Stimulated activated CD8-positive, alpha-beta memory T cell treated with anti-CD3 and anti-CD28 coated beads, Interleukin-7, amount 100 ng/mL, for 24 hours (primary cell): ENCODE results near the gene CMSS1.

Experiments used
- DNase-seq: peaks from one replicate; pipeline ENCODE4 v3.0.0-alpha.2; 2020; ENCODE audit warnings: low read depth

Gene CMSS1

DNA sequence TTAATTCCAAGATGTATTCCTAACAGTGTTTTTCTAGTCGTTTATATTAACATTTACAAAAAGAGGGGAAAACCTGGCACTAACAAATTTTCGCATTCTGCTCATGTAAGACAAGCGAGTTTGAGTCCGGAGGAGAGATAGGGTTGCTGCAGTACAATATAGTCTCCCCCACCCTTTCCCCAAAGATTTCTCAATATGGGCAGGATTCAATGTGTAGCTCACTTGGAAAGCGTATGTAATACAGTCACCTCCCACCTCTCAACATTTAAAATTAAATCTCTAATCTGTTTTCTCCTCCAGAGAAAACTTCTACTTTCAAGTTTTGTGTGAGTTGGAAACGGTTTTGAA is 57.9 kb downstream of the CMSS1 start:
- DNase-seq = no peak

DNA sequence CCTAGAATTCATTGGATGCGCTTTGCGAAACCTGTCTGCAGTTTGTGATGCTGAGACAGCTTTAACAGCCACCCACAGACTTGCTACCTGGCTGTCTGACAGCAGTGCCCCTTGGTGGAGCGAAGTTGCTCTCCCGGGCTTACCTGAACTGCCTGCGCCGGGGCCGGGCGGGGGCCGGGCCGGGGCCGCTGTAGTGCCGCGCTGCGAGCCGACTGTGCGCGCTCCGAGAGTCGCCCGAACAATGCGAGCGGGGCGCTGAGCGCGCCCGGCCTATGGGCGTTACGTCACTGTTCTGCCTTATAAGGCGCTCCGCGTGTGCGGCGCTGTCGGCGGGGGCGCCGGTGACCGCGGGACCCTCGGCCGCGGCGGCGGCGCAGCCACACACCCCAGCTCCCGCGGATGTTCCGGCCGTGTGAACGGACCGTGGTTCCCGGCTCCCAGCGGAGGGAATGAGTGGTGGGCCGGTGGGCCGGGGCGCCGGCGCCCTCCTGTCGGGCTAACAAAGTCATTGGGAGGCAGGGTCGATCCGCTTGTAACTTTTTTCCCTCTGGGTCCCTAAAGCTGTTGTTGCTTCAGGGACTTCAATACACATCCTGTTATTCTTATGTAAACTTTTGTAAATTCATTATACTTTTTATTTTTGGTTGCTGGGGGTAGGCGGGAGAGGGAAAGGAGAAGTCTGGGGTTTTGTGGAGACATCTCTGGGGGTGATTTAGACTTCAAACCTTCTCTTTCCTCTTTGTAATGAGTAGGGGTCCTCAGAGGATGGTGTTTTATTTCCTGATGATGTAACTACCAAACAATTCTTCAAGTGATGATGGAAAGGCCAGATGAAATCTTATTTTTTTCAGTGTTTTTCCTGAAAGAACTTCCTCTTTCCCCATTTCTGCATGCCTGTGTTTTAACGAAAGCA is 58.5 kb downstream of the CMSS1 start:
- no peak for DNase-seq

DNA sequence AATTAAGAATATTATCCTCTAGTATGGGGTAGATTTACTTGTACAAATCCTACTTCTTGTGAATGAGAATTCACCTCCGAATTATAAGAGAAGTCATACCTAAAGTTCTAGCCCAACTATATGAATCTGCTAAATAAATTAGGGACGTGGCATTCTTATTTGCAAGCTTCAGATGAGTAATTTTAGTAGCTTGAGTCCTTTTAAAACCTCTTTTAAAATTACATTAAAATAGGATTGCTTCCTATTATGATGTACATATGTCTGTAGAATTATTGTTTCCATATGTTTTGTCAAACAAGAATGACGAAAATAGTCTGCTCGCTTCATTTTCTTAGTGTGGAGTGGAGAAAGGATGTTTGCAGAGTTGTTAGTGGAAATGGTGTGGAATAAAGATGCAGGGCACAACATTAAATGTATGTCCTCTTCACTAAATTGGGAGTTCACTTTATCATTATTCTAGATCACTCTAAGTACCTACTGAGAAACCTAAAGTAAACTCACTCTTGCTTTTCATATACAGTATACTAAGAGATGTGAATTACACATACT is 59.4 kb downstream of the CMSS1 start:
- DNase-seq = no peak

DNA sequence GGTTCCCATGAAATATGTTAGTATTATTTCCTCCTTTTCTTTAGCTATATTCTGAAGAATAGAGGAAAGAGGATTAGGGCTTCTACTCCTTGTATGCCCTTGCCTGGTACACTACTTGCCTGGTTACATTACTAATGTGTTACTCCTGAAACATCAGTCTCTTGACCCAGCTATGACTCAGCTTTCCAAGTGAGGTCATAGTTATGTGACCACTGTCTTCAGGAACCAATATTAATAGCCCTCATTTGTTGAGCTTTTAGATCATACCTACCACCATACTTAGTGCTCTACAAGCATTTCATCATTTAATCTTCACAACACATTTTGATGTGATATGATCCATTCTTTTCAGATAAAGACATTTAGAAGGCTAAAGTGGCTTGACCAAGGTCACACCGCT is 60.3 kb downstream of the CMSS1 start:
- no peak for DNase-seq

DNA sequence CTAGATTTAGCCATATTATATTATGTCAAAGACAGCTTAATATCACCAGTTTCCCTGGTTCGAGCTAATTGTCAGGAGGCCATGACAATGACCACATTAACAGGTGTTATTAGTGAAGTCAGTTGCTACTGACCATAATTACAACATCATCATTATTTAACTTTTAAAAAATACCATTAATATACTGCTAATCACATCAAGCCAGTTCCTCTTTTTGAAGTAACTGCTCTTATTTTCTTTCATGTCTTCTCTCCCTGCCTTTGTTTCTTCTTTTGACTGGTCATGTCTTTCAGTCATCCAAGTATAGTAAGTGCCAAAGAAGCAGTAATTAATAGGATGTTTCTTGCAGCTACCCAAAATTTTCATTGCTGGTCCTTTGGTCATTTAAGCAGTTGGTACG is 61.6 kb downstream of the CMSS1 start:
- no peak for DNase-seq

DNA sequence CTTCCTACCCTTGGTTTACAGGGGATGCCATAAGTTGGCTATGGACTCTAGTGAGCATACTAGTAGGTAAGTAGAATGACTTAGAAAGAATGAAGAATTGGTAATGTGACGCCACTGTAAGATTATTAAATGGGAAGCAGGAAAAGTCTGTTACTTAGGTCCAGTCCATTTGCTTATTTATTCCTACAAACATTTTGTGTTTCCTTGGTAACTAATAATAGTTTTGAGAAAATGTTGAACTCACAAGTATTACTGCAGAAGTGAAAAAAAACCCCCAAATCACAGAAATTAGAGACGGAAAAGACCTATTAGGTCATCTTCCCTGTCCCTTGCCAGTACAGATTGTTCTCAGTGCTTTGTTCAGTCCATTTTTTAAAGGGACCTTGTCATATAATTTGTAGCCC is 63.5 kb downstream of the CMSS1 start:
- no peak for DNase-seq

DNA sequence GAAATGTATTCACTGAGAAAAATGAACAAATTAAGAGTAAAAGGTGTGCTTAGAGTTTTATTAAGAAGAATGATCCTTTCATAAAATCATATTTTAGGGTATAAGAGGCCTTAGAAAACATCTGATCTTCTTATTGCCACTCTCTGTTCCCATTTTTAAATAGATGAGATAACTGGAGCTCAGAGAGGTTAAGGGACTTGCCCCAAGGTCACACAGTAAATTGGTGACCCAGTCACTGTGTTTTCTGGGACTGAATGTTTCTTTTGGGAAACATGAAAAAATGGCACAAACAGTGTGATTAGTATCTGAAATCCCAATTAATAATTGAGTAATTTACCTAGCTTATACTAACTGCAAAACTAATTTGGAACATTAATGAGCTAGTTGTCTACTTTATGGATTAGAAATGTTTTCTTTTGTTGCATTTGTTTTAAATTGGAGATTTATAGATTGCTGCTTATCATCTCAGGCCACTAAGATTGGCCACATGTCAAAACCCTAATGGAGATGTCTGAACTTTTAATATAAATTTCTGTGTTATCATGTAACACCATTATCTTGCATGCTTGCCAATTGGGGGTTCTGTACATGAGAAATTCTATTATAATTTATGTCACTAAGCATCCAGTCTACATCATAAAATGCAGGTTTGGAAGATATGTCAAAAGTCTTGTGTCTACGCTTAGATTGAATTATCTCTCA is 64.9 kb downstream of the CMSS1 start:
- no peak for DNase-seq

DNA sequence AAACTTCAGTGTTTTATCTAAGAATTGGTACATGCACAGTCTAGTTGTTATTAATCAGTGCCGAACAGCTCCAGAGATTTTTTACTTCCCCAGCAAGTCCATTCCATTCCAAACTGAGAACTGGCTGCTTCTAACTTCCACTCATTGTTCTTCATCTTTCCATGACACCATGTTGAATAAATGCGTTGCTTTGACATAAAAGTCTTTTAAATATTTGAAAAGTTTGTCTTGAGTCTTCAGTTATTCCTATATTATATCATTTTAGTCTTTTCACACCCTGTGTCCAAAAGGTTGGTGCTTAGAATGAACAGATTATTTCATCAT is 65.4 kb downstream of the CMSS1 start:
- no peak for DNase-seq

DNA sequence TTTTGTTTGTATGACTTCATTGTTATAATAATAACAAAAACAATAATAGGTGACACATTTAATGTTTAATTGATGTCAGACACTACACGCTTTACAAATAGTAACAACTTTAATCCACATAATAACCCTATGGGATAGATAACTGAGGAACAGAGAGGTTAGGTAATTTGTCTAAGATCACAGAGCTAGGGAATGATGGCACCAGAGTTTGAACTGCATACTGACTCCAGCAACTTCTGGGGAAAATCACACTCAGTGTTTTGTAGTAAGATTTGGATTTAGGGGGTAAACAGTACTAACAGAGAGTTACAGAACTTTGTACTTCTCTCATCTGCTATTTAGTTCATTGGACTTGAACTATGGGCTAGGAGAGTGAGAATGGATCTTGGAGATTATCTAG is 66.0 kb downstream of the CMSS1 start:
- DNase-seq = no peak

DNA sequence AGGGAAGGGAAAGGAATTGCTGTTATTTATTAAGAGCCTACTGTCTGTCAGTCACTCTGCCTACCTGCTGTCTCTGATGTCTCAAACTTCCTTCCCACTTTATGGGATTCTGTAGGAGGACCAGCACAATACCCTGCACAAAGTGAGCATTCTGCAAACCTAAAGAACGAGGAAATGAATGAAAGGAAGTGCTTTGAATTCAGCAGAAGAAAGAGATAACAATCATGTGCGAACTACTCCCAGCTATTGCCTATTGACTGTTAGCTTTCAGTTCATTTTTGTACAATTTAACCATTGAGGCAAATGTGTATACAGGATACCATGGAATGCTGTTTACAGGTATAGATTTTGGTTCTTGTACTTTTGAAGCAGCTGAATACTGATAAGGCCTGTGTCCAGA is 66.8 kb downstream of the CMSS1 start:
- no peak for DNase-seq

DNA sequence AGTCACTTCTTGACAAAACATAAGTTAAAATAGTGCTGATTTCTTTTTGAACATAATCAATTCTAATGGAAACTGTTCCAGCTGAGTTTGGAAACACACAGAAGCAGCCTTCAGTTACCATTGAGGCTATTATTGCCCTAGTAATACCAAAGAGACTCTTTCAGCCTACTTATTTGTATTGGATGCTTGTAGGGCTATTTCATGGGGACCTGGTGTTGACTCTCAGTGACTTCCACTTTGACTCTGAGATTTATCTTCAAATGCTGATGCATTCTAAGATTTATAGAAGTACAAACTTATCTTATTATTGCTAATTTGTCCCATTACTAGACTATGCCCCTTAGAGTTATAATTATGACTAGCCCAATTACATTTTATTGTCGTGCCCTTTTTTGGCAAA is 67.4 kb downstream of the CMSS1 start:
- DNase-seq = no peak

DNA sequence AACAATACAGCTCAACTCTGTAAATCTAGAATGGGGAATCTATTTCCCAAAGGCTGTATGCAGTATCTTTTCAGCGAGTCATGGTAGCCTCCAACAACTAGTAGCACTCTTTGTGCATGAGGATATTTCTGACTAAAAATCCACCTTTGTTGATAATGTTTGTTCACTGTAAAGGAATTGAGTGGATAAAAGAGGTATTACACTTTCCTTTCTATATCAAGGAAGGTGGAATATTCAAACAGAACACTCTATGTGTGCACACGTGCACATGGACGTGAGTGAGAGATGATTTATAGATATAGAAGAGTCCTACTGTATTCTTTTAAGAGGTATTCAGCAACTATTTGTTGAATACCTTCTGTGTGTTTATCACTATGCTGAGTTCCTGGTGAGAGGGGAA is 68.2 kb downstream of the CMSS1 start:
- no peak for DNase-seq

DNA sequence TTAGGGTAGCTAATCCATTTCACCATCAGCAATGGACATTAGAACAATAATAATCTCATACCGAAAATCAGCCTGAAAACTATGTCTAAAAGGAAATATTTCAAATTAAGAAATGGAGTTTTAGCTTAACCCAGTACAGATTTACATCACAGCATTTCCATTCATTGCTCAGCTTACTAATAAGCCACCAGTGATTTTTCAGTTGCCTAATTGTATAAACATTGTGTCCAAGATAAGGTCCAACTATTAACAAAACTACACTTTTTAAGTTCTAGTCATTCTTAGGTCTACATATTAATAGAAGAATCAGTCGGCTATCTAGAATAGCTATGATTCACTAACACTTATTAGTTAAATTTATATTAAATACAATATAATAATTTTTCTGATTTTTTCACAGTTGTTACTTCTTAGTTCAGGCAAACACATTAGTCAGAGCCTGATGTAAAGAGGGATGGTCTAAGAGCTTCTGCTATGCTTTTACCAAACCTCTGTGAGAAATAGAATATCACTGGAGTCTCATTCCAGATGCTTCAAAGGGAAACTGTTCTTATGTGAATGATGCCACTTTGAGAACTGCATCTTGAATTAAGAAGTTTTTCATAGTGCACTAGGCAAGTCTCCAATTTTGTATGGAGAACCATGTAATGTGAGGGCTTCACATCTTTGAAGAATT is 74.1 kb downstream of the CMSS1 start:
- DNase-seq = no peak

DNA sequence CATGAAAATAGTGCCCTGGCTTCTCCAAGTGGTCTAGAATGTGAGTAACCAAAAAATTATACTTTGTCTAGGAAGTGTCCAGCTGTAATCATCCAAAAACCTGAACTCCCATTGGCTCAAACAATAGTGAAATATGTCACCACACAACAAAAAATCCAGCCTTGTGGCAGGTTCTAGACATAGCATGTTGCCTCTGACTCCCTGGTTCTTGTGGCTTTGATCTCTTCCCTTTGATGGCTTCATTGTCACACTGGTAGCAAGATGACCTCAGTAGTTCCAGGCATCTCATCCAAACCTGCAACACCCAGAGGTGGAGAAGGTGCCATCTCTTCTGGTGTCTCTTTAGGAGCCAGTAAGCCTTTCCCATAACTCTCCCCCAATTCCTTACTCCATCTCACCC is 74.7 kb downstream of the CMSS1 start:
- DNase-seq = no peak

DNA sequence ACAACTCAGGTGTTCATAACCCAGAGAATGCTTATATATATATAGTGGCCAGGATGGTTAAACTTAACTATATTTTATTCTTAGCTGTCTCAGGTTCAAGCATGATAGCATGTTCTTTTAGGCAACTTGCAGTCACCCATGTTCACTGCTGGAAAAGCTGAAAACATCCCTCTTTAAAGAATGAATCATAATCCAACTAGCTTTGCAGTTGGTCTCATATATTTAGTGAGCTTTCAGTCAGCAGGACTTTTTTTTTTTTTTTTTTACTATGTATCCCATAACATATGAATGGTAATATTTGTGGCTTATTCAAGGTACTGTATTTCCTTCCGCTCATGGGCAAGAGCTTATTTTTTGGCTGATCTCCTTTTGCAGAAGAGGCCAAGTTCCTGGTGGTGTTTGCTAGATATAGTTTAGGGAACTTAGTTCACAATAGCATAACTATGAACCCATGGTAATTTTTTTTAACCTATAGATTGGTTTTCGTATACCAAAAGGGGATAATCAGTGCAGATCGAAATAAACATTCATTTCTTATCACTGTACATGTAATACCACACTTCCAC is 77.6 kb downstream of the CMSS1 start:
- no peak for DNase-seq

DNA sequence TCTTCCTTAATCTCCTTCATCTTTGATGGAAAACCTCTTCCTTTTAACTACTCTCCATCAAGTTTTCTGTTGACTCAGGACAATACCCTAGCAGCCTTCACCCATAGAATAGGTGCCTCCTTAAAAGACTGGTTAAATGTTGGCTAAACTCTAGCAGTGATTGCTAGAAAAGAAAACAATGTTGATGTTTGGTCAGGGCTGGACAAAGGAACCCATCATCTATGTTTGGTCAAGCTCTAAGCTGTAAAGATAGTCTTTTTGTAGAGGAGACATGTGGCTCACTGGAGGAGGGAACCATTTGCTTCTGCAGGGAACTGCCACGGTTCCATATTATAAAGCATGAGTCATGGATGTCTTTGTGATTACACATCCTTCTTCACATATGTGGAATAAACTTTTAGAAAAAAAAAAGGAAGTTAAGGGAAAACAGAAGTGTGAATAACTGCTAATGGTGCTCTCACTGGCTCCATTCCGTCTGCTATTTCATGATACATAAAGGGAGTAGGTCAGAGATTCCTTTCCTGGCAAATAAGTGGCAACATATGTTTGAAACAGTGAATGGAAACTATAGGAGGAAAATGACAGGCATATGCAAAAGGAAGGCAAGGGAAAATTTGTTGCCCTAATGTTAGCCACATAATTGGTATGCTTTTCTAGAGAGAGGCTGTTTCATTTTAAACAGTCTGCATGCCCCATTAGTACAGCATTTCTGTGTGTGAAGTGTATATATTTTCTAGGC is 78.2 kb downstream of the CMSS1 start:
- DNase-seq = no peak

DNA sequence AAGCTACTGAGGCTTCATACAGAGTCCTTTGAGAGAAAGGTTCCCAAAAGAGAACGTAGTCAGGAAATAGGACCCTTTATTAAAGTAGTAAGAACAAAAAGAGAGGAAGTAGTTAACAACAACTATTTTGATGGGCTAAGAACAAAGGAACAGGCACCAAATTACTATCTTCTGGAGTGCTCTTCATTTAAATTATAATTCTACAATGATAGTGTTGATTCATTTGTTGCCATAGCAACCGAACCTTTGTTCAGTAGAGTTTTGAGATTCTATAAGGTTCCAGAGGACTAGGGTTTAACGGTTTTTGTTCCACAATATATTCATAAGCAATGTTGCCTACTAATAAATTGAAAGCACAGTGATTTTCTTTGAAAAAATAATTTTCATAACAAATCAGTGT is 78.8 kb downstream of the CMSS1 start:
- no peak for DNase-seq

DNA sequence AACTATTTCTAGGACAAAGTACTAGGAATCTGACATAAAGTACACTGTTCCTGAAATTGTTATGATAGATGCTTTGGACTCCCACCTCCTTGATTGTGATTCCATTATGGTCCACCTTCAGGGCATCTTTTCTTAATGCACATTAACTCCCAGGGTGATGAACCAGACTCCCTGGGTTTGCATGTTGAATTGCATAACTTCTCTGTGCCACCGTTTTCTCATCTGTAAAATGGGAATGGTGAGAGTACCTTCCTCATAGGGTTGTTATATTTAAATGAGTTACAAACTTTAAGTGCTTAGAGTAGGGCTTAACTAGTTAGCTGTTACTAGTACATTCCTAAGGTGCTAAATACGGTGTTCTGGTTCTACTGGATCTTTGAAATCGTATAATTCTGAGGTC is 81.9 kb downstream of the CMSS1 start:
- DNase-seq = no peak

DNA sequence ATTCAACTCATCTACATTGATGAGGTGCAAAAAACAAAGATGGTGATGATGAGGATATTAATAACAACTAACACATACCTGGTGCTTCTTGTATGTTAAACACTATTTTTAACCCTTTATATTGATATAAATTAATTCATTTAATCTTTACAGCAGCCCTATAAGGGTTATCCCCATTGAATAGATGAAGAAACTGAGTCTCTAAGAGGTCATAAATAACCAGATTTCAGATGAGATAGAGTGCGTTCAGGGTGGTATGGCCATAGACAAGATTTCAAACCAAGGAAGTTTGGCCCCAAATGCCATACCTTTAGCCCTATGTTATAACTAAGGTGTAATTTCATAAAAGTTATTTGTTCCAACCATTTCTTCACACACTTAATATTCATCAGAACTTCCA is 82.6 kb downstream of the CMSS1 start:
- DNase-seq = no peak

DNA sequence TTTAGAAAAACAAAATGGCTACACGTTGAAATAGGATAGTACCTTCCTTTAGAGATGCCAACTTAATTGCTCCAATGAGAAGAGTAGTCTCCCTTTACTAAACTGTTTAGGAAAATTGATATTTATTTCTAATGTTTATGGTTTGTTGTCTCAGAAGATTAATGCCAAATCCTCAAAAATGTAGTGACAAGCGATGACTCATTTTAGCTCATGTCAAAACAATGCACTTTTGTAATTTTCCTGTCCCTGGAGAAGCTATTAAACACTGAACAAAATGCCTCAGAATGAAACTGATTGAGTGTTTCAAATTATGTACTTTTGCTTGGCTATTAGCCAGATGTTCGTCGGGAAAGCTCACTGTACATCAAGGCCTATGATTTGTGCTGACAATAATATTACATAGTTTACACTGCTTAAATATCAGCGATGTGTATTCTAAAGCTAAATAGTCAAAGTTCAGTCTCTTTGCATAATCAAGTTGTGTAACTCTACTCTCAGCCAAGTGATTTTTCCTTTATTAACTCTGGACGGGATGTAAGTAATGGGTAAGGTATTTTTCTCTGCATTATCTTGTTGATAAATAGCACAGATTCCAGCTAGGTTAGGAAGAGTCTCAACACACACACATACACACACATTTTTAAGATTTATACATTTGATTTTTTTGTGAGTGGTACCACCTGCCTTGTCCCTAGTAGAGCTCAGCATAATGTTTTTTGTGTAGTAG is 83.7 kb downstream of the CMSS1 start:
- DNase-seq = no peak

DNA sequence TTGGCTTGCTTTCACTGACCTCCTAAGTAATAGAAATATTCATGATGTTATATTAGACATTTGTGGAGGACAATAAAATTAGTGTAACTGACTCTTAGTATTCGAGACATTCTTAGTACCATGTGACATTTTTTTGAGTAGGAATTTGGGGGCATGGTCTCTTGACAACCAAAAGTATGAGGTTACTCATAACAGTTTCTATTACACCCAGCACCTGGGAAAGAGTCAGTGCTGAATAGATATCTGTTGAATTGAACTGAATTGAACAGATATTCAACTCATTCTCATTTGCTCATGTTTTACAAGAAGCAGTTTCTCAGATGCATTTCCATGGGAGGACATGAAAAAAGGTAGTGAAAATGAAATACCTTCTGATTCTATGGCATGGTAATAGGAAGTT is 84.4 kb downstream of the CMSS1 start:
- no peak for DNase-seq
